ENCODE measurements around the gene TBC1D20.

The TBC1D20 gene

GRCh38 chr20:434221-434620, 28.1 kb downstream of the TBC1D20 start:
- ATAC-seq, result no peak
- no peak for DNase-seq (ENCODE audit: low spot score in 2 of 2)
- Mint-ChIP-seq H3K4me3 (peak overlapping the region; percentile 66), H3K27ac (peak overlapping the region; percentile 95), H3K36me3 (peaks cover 89% of the 10 kb centered on the region), H3K4me1 (peaks cover 85% of the 10 kb centered on the region), H3K9me3 (no peaks in the 10 kb centered on the region)

GRCh38 chr20:433300-433975, 28.9 kb downstream of the TBC1D20 start:
- peaks cover 77% of the 10 kb centered on the region for H3K4me1 Mint-ChIP-seq

GRCh38 chr20:432677-433299, 29.5 kb downstream of the TBC1D20 start:
- H3K4me1 Mint-ChIP-seq, result peaks cover 70% of the 10 kb centered on the region
- ATAC-seq, result no peak
- peak overlapping the region; percentile 66 for H3K4me3 Mint-ChIP-seq
- no peak for DNase-seq (ENCODE audit: low spot score in 2 of 2)
- H3K9me3 Mint-ChIP-seq, result no peaks in the 10 kb centered on the region
- H3K36me3 Mint-ChIP-seq, result peaks cover 90% of the 10 kb centered on the region
- H3K27ac Mint-ChIP-seq, result peak overlapping the region; percentile 95

More at GRCh38 chr20:433300-433975, 28.9 kb downstream of the TBC1D20 start:
- peak; percentile 42 to 83 for DNase-seq (ENCODE audit: low spot score in 2 of 2)
- Mint-ChIP-seq H3K9me3 (no peaks in the 10 kb centered on the region), H3K27ac (peak overlapping the region; percentile 95), H3K4me3 (peak overlapping the region; percentile 66), H3K36me3 (peaks cover 90% of the 10 kb centered on the region)
- ATAC-seq, result peak; percentile 94

GRCh38 chr20:432208-432607, 30.1 kb downstream of the TBC1D20 start:
- no peaks in the 10 kb centered on the region for H3K9me3 Mint-ChIP-seq
- H3K36me3 Mint-ChIP-seq, result peaks cover 90% of the 10 kb centered on the region
- peak overlapping the region; percentile 95 for H3K27ac Mint-ChIP-seq
- DNase-seq (ENCODE audit: low spot score in 2 of 2) (no peak), ATAC-seq (no peak)
- peaks cover 64% of the 10 kb centered on the region for H3K4me1 Mint-ChIP-seq
- H3K4me3 Mint-ChIP-seq, result peak overlapping the region; percentile 66

GRCh38 chr20:431012-431904, 31.1 kb downstream of the TBC1D20 start:
- ATAC-seq (no peak), DNase-seq (ENCODE audit: low spot score in 2 of 2) (no peak)
- Mint-ChIP-seq H3K4me3 (no peak overlapping the region), H3K9me3 (no peaks in the 10 kb centered on the region), H3K4me1 (peaks cover 62% of the 10 kb centered on the region), H3K36me3 (peaks cover 90% of the 10 kb centered on the region), H3K27ac (peak overlapping the region; percentile 95)

GRCh38 chr20:430091-430999, 32.0 kb downstream of the TBC1D20 start:
- Mint-ChIP-seq H3K27ac (peak overlapping the region; percentile 95), H3K4me3 (no peak overlapping the region), H3K4me1 (peaks cover 54% of the 10 kb centered on the region), H3K9me3 (no peaks in the 10 kb centered on the region), H3K36me3 (peaks cover 90% of the 10 kb centered on the region)
- ATAC-seq (no peak), DNase-seq (ENCODE audit: low spot score in 2 of 2) (no peak)

GRCh38 chr20:428658-429200, 33.6 kb downstream of the TBC1D20 start:
- H3K9me3 Mint-ChIP-seq, result no peaks in the 10 kb centered on the region
- H3K36me3 Mint-ChIP-seq, result peaks cover 90% of the 10 kb centered on the region
- H3K4me1 Mint-ChIP-seq, result peaks cover 37% of the 10 kb centered on the region
- H3K27ac Mint-ChIP-seq, result no peak overlapping the region
- ATAC-seq (no peak), DNase-seq (ENCODE audit: low spot score in 2 of 2) (no peak)
- H3K4me3 Mint-ChIP-seq, result no peak overlapping the region

- Mint-ChIP-seq H3K4me1 (peaks cover 31% of the 10 kb centered on the region), H3K36me3 (peaks cover 90% of the 10 kb centered on the region), H3K9me3 (no peaks in the 10 kb centered on the region)
Observed at GRCh38 chr20:427849-428657, 34.3 kb downstream of the TBC1D20 start.

GRCh38 chr20:427401-427800, 34.9 kb downstream of the TBC1D20 start:
- H3K4me1 Mint-ChIP-seq, result peaks cover 24% of the 10 kb centered on the region
- peaks cover 96% of the 10 kb centered on the region for H3K36me3 Mint-ChIP-seq
- H3K9me3 Mint-ChIP-seq, result no peaks in the 10 kb centered on the region
- H3K4me3 Mint-ChIP-seq, result no peak overlapping the region
- ATAC-seq (no peak), DNase-seq (ENCODE audit: low spot score in 2 of 2) (no peak)
- no peak overlapping the region for H3K27ac Mint-ChIP-seq

More at GRCh38 chr20:427849-428657, 34.3 kb downstream of the TBC1D20 start:
- H3K4me3 Mint-ChIP-seq, result no peak overlapping the region
- no peak overlapping the region for H3K27ac Mint-ChIP-seq
- no peak for ATAC-seq
- DNase-seq (ENCODE audit: low spot score in 2 of 2), result no peak

GRCh38 chr20:426566-426965, 35.8 kb downstream of the TBC1D20 start:
- Mint-ChIP-seq H3K9me3 (no peaks in the 10 kb centered on the region), H3K36me3 (peaks cover 98% of the 10 kb centered on the region), H3K4me1 (peaks cover 22% of the 10 kb centered on the region), H3K27ac (no peak overlapping the region), H3K4me3 (no peak overlapping the region)
- ATAC-seq (no peak), DNase-seq (ENCODE audit: low spot score in 2 of 2) (no peak)

- no peak for DNase-seq (ENCODE audit: low spot score in 2 of 2)
- peaks cover 91% of the 10 kb centered on the region for H3K36me3 Mint-ChIP-seq
- H3K27ac Mint-ChIP-seq, result peak overlapping the region; percentile 70
- H3K4me1 Mint-ChIP-seq, result peaks cover 15% of the 10 kb centered on the region
- no peak for ATAC-seq
- H3K9me3 Mint-ChIP-seq, result no peaks in the 10 kb centered on the region
- H3K4me3 Mint-ChIP-seq, result no peak overlapping the region
Observed at GRCh38 chr20:421685-422250, 40.6 kb downstream of the TBC1D20 start.

GRCh38 chr20:420721-421574, 41.4 kb downstream of the TBC1D20 start:
- Mint-ChIP-seq H3K27ac (peak overlapping the region; percentile 70), H3K4me3 (no peak overlapping the region), H3K4me1 (peaks cover 16% of the 10 kb centered on the region), H3K9me3 (no peaks in the 10 kb centered on the region), H3K36me3 (peaks cover 91% of the 10 kb centered on the region)
- no peak for DNase-seq (ENCODE audit: low spot score in 2 of 2)
- ATAC-seq, result peak; percentile 22

- no peaks in the 10 kb centered on the region for H3K9me3 Mint-ChIP-seq
- DNase-seq (ENCODE audit: low spot score in 2 of 2), result no peak
Observed at GRCh38 chr20:420166-420620, 42.1 kb downstream of the TBC1D20 start.

More at GRCh38 chr20:420166-420620, 42.1 kb downstream of the TBC1D20 start:
- ATAC-seq, result no peak
- peaks cover 91% of the 10 kb centered on the region for H3K36me3 Mint-ChIP-seq
- H3K27ac Mint-ChIP-seq, result peak overlapping the region; percentile 29
- H3K4me1 Mint-ChIP-seq, result peaks cover 23% of the 10 kb centered on the region
- H3K4me3 Mint-ChIP-seq, result no peak overlapping the region
